H9 (cell line): ENCODE measurements around the gene ANAPC4. TPM values are rescaled to one million over a fixed set of nuclear protein-coding genes. Genes with fewer than 3 reads are reported as not detected.

Experiments used
- DNase-seq: peaks from one replicate; pipeline ENCODE4 v3.0.0-alpha.2; 2017
- H2AFZ ChIP-seq: one replicate; pipeline ENCODE4 v1.6.1; 2013; ENCODE audit warnings: mild to moderate bottlenecking, low read length, control low read depth, moderate library complexity
- H2AK5ac ChIP-seq: 2 replicates; pipeline ENCODE4 v1.6.1; 2013; ENCODE audit warnings: low read length, control low read depth, mixed read lengths; ENCODE audit not compliant: insufficient read length
- H2BK120ac ChIP-seq: one replicate; pipeline ENCODE4 v1.6.1; 2013; ENCODE audit warnings: low read depth, mild to moderate bottlenecking, low read length, control low read depth, inconsistent platforms; ENCODE audit not compliant: poor library complexity, severe bottlenecking
- H2BK12ac ChIP-seq: 2 replicates; pipeline ENCODE4 v1.6.1; 2013; ENCODE audit warnings: low read length, control low read depth, mixed read lengths, low read depth; ENCODE audit not compliant: insufficient read length
- H2BK15ac ChIP-seq: 2 replicates; pipeline ENCODE4 v1.6.1; 2013; ENCODE audit warnings: low read depth, low read length, control low read depth
- H2BK20ac ChIP-seq: one replicate; pipeline ENCODE4 v1.6.1; 2013; ENCODE audit warnings: low read depth, mild to moderate bottlenecking, low read length, control low read depth, inconsistent platforms; ENCODE audit not compliant: poor library complexity, severe bottlenecking
- H2BK5ac ChIP-seq: 2 replicates; pipeline ENCODE4 v1.6.1; 2013; ENCODE audit warnings: low read length, control low read depth, mixed read lengths; ENCODE audit not compliant: insufficient read length
- H3K14ac ChIP-seq: 2 replicates; pipeline ENCODE4 v1.6.1; 2013; ENCODE audit warnings: low read length, control low read depth; ENCODE audit not compliant: insufficient read depth
- H3K18ac ChIP-seq: 2 replicates; pipeline ENCODE4 v1.6.1; 2013; ENCODE audit warnings: low read depth, mild to moderate bottlenecking, mixed read lengths, low read length, control low read depth; ENCODE audit not compliant: insufficient read length
- H3K23ac ChIP-seq: 2 replicates; pipeline ENCODE4 v1.6.1; 2013; ENCODE audit warnings: low read length, control low read depth, mixed read lengths, low read depth; ENCODE audit not compliant: insufficient read length
- H3K23me2 ChIP-seq: 2 replicates; pipeline ENCODE4 v1.6.1; 2013; ENCODE audit warnings: low read depth, mild to moderate bottlenecking, mixed read lengths, low read length, control low read depth; ENCODE audit not compliant: insufficient read length, poor library complexity, severe bottlenecking
- H3K27ac ChIP-seq: 2 replicates; pipeline ENCODE4 v1.5.1; 2013; ENCODE audit warnings: low read length, control low read depth, mixed read lengths, low read depth; ENCODE audit not compliant: insufficient read length
- H3K27me3 ChIP-seq: 2 replicates; pipeline ENCODE4 v1.6.1; 2013; ENCODE audit warnings: low read length, control low read depth, inconsistent platforms; ENCODE audit not compliant: insufficient read depth
- H3K4ac ChIP-seq: 2 replicates; pipeline ENCODE4 v1.6.1; 2013; ENCODE audit warnings: low read depth, mild to moderate bottlenecking, control low read depth, inconsistent platforms, low read length, moderate library complexity
- H3K4me1 ChIP-seq: 2 replicates; pipeline ENCODE4 v1.6.1; 2013; ENCODE audit warnings: low read length, control low read depth, inconsistent platforms; ENCODE audit not compliant: insufficient read depth
- H3K4me2 ChIP-seq: 2 replicates; pipeline ENCODE4 v1.6.1; 2013; ENCODE audit warnings: low read length, control low read depth, mixed read lengths; ENCODE audit not compliant: insufficient read length, insufficient read depth
- H3K56ac ChIP-seq: 2 replicates; pipeline ENCODE4 v1.6.1; 2013; ENCODE audit warnings: low read depth, mild to moderate bottlenecking, mixed read lengths, low read length, control low read depth; ENCODE audit not compliant: insufficient read length
- H3K79me1 ChIP-seq: 2 replicates; pipeline ENCODE4 v1.6.1; 2013; ENCODE audit warnings: low read depth, mild to moderate bottlenecking, moderate library complexity, low read length, control low read depth, inconsistent platforms; ENCODE audit not compliant: insufficient read depth, poor library complexity, severe bottlenecking
- H3K79me2 ChIP-seq: 2 replicates; pipeline ENCODE4 v1.6.1; 2013; ENCODE audit warnings: low read length, control low read depth, inconsistent platforms; ENCODE audit not compliant: insufficient read depth
- H3K9ac ChIP-seq: 2 replicates; pipeline ENCODE4 v1.6.1; 2013; ENCODE audit warnings: low read length, control low read depth, mixed read lengths; ENCODE audit not compliant: insufficient read length; ENCODE audit errors: extremely low read depth
- H3K9me3 ChIP-seq: one replicate; pipeline ENCODE4 v1.6.1; 2013; ENCODE audit warnings: low read depth, low read length, inconsistent platforms; ENCODE audit not compliant: control insufficient read depth
- H3T11ph ChIP-seq: one replicate; pipeline ENCODE4 v1.6.1; 2013; ENCODE audit warnings: mild to moderate bottlenecking, low read length, control low read depth, inconsistent platforms
- H4K20me1 ChIP-seq: one replicate; pipeline ENCODE4 v1.6.1; 2013; ENCODE audit not compliant: control insufficient read depth, insufficient read length, insufficient read depth
- H4K5ac ChIP-seq: 2 replicates; pipeline ENCODE4 v1.6.1; 2013; ENCODE audit warnings: low read depth, mild to moderate bottlenecking, mixed read lengths, low read length, control low read depth; ENCODE audit not compliant: insufficient read length
- H4K8ac ChIP-seq: replicated peaks from 2 replicates; pipeline ENCODE4 v1.6.1; 2013; ENCODE audit warnings: low read length, control low read depth, mixed read lengths, low read depth; ENCODE audit not compliant: insufficient read length
- H4K91ac ChIP-seq: 2 replicates; pipeline ENCODE4 v1.6.1; 2013; ENCODE audit warnings: low read depth, mild to moderate bottlenecking, moderate library complexity, mixed read lengths, low read length, control low read depth; ENCODE audit not compliant: insufficient read length
- H3K27ac Mint-ChIP-seq, 3 experiments: 2 replicates in 2 of 3; 3 replicates in 1 of 3; pipeline ENCODE4 v1.8.0; 2020 to 2021; ENCODE audit warnings: mixed read lengths in 3 of 3, mild to moderate bottlenecking in 1 of 3, moderate library complexity in 1 of 3
- H3K27me3 Mint-ChIP-seq: 2 replicates; pipeline ENCODE4 v1.8.0; 2021; ENCODE audit warnings: low read depth, mild to moderate bottlenecking, moderate library complexity, mixed read lengths
- H3K36me3 Mint-ChIP-seq, 3 experiments: 2 replicates in 2 of 3; 3 replicates in 1 of 3; pipeline ENCODE4 v1.8.0; 2020 to 2021; ENCODE audit warnings: low read depth in 3 of 3, mixed read lengths in 3 of 3; ENCODE audit not compliant: insufficient read depth in 1 of 3
- H3K4me1 Mint-ChIP-seq, 2 experiments: 2 replicates each; pipeline ENCODE4 v1.8.0; 2020; ENCODE audit warnings: mixed read lengths in 2 of 2
- H3K4me3 Mint-ChIP-seq, 2 experiments: 2 replicates in 1 of 2; 3 replicates in 1 of 2; pipeline ENCODE4 v1.8.0; 2020 to 2021; ENCODE audit warnings: mild to moderate bottlenecking in 2 of 2, mixed read lengths in 2 of 2, moderate library complexity in 1 of 2
- H3K9me3 Mint-ChIP-seq, 2 experiments: 2 replicates in 1 of 2; 3 replicates in 1 of 2; pipeline ENCODE4 v1.8.0; 2020; ENCODE audit warnings: mild to moderate bottlenecking in 2 of 2, mixed read lengths in 2 of 2, moderate library complexity in 1 of 2
- WGBS: extraction: QIAGEN DNeasy Blood & Tissue Kit; methylation state at CpG from one replicate; pipeline ENCODE4 v1.1.7; 2013; ENCODE audit warnings: missing lambda C conversion rate, low lambda C conversion rate, mixed read lengths; ENCODE audit not compliant: insufficient read length; ENCODE audit errors: extremely low coverage; 5-methylcytosine and 5-hydroxymethylcytosine counted together
- total RNA-seq: library from RNA; stranded (reverse); gene quantifications from 2 replicates; pipeline ENCODE4 v1.2.1, GENCODE V29; 2021
- TF ChIP-seq, protein P1 (sequence below): fragments of 200-600 bp; sonication (generic); conservative IDR thresholded peaks from 3 replicates; pipeline ENCODE4 v1.8.0; 2021; ENCODE audit warnings: antibody characterized with exemption, mild to moderate bottlenecking

The ANAPC4 gene
- total RNA-seq, 1 experiment from 2014 or later: 42.5 TPM

- no peak overlapping the region for H3K4me3 Mint-ChIP-seq
- H3K4me2 ChIP-seq: no peak overlapping the region
- no peak overlapping the region for H3K18ac ChIP-seq
- no peak overlapping the region for H4K91ac ChIP-seq
- no CpG with 5 or more reads among the region's 8 CpGs for WGBS
- H2BK5ac ChIP-seq: no peak overlapping the region
- no peak overlapping the region for H2BK120ac ChIP-seq
- H2AFZ ChIP-seq: no peak overlapping the region
- H3K9ac ChIP-seq: no peak overlapping the region
- H4K5ac ChIP-seq: no peak overlapping the region
- no peaks in the 10 kb centered on the region; a peak in 1 of 7 replicates for H3K36me3 Mint-ChIP-seq
- H2BK12ac ChIP-seq: no peak overlapping the region
- no peaks in the 10 kb centered on the region for H3K79me1 ChIP-seq
- no peak overlapping the region for H2AK5ac ChIP-seq
- H3K27ac ChIP-seq: no peak overlapping the region
- no peaks in the 10 kb centered on the region for H3K23me2 ChIP-seq
- no peaks in the 10 kb centered on the region for H3K27me3 ChIP-seq
- H3K79me2 ChIP-seq: no peaks in the 10 kb centered on the region
- H3K27ac Mint-ChIP-seq: no peak overlapping the region
- no peak overlapping the region for H3K23ac ChIP-seq
- H3K56ac ChIP-seq: no peak overlapping the region
- DNase-seq: no peak
- TF ChIP-seq, protein P1, sequence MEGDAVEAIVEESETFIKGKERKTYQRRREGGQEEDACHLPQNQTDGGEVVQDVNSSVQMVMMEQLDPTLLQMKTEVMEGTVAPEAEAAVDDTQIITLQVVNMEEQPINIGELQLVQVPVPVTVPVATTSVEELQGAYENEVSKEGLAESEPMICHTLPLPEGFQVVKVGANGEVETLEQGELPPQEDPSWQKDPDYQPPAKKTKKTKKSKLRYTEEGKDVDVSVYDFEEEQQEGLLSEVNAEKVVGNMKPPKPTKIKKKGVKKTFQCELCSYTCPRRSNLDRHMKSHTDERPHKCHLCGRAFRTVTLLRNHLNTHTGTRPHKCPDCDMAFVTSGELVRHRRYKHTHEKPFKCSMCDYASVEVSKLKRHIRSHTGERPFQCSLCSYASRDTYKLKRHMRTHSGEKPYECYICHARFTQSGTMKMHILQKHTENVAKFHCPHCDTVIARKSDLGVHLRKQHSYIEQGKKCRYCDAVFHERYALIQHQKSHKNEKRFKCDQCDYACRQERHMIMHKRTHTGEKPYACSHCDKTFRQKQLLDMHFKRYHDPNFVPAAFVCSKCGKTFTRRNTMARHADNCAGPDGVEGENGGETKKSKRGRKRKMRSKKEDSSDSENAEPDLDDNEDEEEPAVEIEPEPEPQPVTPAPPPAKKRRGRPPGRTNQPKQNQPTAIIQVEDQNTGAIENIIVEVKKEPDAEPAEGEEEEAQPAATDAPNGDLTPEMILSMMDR: no peak
- 0 out of 2 replicates have a peak, but pooled peaks cover 2% of the 10 kb centered on the region for H3K27me3 Mint-ChIP-seq
- no peaks in the 10 kb centered on the region; a peak in 1 of 5 replicates for H3K9me3 Mint-ChIP-seq
- H2BK20ac ChIP-seq: no peak overlapping the region
- H3K4ac ChIP-seq: no peak overlapping the region
- H3K4me1 Mint-ChIP-seq: peaks cover 8 to 16% of the 10 kb centered on the region in 2 experiments
- H4K20me1 ChIP-seq: no peaks in the 10 kb centered on the region
- H4K8ac ChIP-seq: no peak overlapping the region
- no peak overlapping the region for H3T11ph ChIP-seq
- H2BK15ac ChIP-seq: no peak overlapping the region
- H3K4me1 ChIP-seq: no peaks in the 10 kb centered on the region
- no peaks in the 10 kb centered on the region for H3K9me3 ChIP-seq
- H3K14ac ChIP-seq: no peak overlapping the region
Observed at GRCh38 chr4:25440478-25441030, 63.5 kb downstream of the ANAPC4 start.
